OCI-LY1 (cell line): Measurements from ENCODE around the gene KRTAP3-2.

Experiments used
- H2AFZ ChIP-seq: fragments of 200-600 bp; sonication (generic), shearing (Covaris generic); 2 replicates; pipeline ENCODE4 v1.6.0; 2014; ENCODE audit warnings: antibody characterized with exemption, mild to moderate bottlenecking, low read length
- H3F3A ChIP-seq: fragments of 200-600 bp; sonication (generic), shearing (Covaris generic); 2 replicates; pipeline ENCODE4 v1.6.0; 2014; ENCODE audit warnings: mild to moderate bottlenecking, antibody characterized with exemption, low read length, moderate library complexity; ENCODE audit not compliant: insufficient read depth
- H3K27ac ChIP-seq: fragments of 200-600 bp; sonication (generic); 2 replicates; pipeline ENCODE4 v1.5.1; 2014; ENCODE audit warnings: low read length, mixed run types, mild to moderate bottlenecking, low read depth; ENCODE audit not compliant: poor library complexity, severe bottlenecking
- H3K27me3 ChIP-seq: fragments of 200-600 bp; sonication (generic); 2 replicates; pipeline ENCODE4 v1.6.0; 2014; ENCODE audit warnings: antibody characterized with exemption, mild to moderate bottlenecking, low read length, moderate library complexity; ENCODE audit not compliant: insufficient read depth
- H3K36me3 ChIP-seq: fragments of 200-600 bp; sonication (generic); 2 replicates; pipeline ENCODE4 v1.6.1; 2014; ENCODE audit warnings: mild to moderate bottlenecking, antibody characterized with exemption, low read length, moderate library complexity, mixed read lengths; ENCODE audit not compliant: insufficient read depth
- H3K4me1 ChIP-seq: fragments of 200-600 bp; sonication (generic); 2 replicates; pipeline ENCODE4 v1.5.1; 2014; ENCODE audit warnings: mild to moderate bottlenecking, low read length, moderate library complexity; ENCODE audit not compliant: insufficient read depth, severe bottlenecking
- H3K4me2 ChIP-seq: fragments of 200-600 bp; sonication (generic), shearing (Covaris generic); 2 replicates; pipeline ENCODE4 v1.6.1; 2014; ENCODE audit warnings: low read length
- H3K4me3 ChIP-seq: fragments of 200-600 bp; sonication (generic); 2 replicates; pipeline ENCODE4 v1.5.1; 2014; ENCODE audit warnings: low read length, low read depth, mild to moderate bottlenecking, mixed read lengths; ENCODE audit not compliant: poor library complexity, severe bottlenecking
- H3K79me2 ChIP-seq: fragments of 200-600 bp; shearing (Covaris generic); 2 replicates; pipeline ENCODE4 v1.6.1; 2016; ENCODE audit warnings: mixed run types, low read length, mixed read lengths; ENCODE audit not compliant: insufficient read depth
- H3K9ac ChIP-seq: fragments of 200-600 bp; sonication (generic), shearing (Covaris generic); 2 replicates; pipeline ENCODE4 v1.6.1; 2014; ENCODE audit warnings: mild to moderate bottlenecking, low read length, mixed read lengths
- H3K9me2 ChIP-seq: fragments of 200-600 bp; sonication (generic), shearing (Covaris generic); 2 replicates; pipeline ENCODE4 v1.6.1; 2014; ENCODE audit warnings: low read depth, mild to moderate bottlenecking, low read length, mixed read lengths
- H3K9me3 ChIP-seq: fragments of 200-600 bp; shearing (Covaris generic); 2 replicates; pipeline ENCODE4 v1.6.1; 2014; ENCODE audit warnings: low read length, mixed read lengths
- H4K20me1 ChIP-seq: fragments of 200-600 bp; sonication (generic), shearing (Covaris generic); 2 replicates; pipeline ENCODE4 v1.6.0; 2016; ENCODE audit warnings: mild to moderate bottlenecking, low read length; ENCODE audit not compliant: insufficient read depth
- CTCF ChIP-seq: fragments of 200-600 bp; sonication (generic), shearing (Covaris generic); IDR thresholded peaks from 2 replicates; pipeline ENCODE4 v1.5.1; 2017; ENCODE audit warnings: mild to moderate bottlenecking, antibody characterized with exemption, low read length, moderate library complexity, mixed read lengths
- EZH2 ChIP-seq: fragments of 200-600 bp; sonication (generic), shearing (Covaris generic); IDR thresholded peaks from 2 replicates; pipeline ENCODE4 v1.8.0; 2017; ENCODE audit warnings: borderline replicate concordance, mixed run types, mild to moderate bottlenecking, antibody characterized with exemption, low read length, moderate library complexity, mixed read lengths

Gene KRTAP3-2

GRCh38 chr17:41009936-41010335, 10.2 kb upstream of the KRTAP3-2 start:
- Histone ChIP-seq H3K27me3 (no peaks in the 10 kb centered on the region; the same call in 1 of the 2 replicates), H4K20me1 (no peaks in the 10 kb centered on the region), H3K4me1 (no peaks in the 10 kb centered on the region), H2AFZ (no peak overlapping the region), H3K9me2 (no peaks in the 10 kb centered on the region), H3K79me2 (no peaks in the 10 kb centered on the region), H3K27ac (no peak overlapping the region), H3K4me3 (no peak overlapping the region), H3K4me2 (no peak overlapping the region), H3K9ac (no peak overlapping the region), H3K36me3 (no peaks in the 10 kb centered on the region), H3K9me3 (no peaks in the 10 kb centered on the region), H3F3A (no peaks in the 10 kb centered on the region)
- no peak for TF ChIP-seq CTCF
- TF ChIP-seq EZH2, result no peak

GRCh38 chr17:41009301-41009760, 9.6 kb upstream of the KRTAP3-2 start:
- Histone ChIP-seq H4K20me1 (no peaks in the 10 kb centered on the region), H3K9me2 (no peaks in the 10 kb centered on the region), H3K4me1 (no peaks in the 10 kb centered on the region), H3F3A (no peaks in the 10 kb centered on the region), H3K4me2 (no peak overlapping the region), H2AFZ (no peak overlapping the region), H3K4me3 (no peak overlapping the region), H3K79me2 (no peaks in the 10 kb centered on the region), H3K36me3 (no peaks in the 10 kb centered on the region), H3K27ac (no peak overlapping the region), H3K9me3 (no peaks in the 10 kb centered on the region), H3K27me3 (no peaks in the 10 kb centered on the region; the same call in 1 of the 2 replicates), H3K9ac (no peak overlapping the region)
- TF ChIP-seq CTCF (no peak), EZH2 (no peak)

GRCh38 chr17:41008811-41009210, 9.1 kb upstream of the KRTAP3-2 start, which contains the start of gene KRTAP3-1:
KRTAP3-1 (minus strand) TSS chr17:41009128; CDS start chr17:41009074, 54 bp downstream.
- Histone ChIP-seq H3K9ac (no peak within 1 kb of the TSS), H3K4me3 (no peak within 1 kb of the TSS), H3K27me3 (no peaks in the 10 kb centered on the region; the same call in 1 of the 2 replicates), H3K36me3 (no peaks in the 10 kb centered on the region), H4K20me1 (no peaks in the 10 kb centered on the region), H3K27ac (no peak within 1 kb of the TSS), H3K9me2 (no peaks in the 10 kb centered on the region), H3K79me2 (no peaks in the 10 kb centered on the region), H3K9me3 (no peaks in the 10 kb centered on the region), H3F3A (no peaks in the 10 kb centered on the region), H2AFZ (no peak within 1 kb of the TSS), H3K4me2 (no peak within 1 kb of the TSS), H3K4me1 (no peaks in the 10 kb centered on the region)
- TF ChIP-seq EZH2 (no peak), CTCF (no peak)
